ENCODE data around the gene AGPAT2. TPM values are rescaled to one million over a fixed set of nuclear protein-coding genes. Genes with fewer than 3 reads are reported as not detected.

Gene AGPAT2
- total and polyA plus RNA-seq, 7 experiments from 2014 or later = 2.3 to 20.6 (median 12.0) TPM

DNA sequence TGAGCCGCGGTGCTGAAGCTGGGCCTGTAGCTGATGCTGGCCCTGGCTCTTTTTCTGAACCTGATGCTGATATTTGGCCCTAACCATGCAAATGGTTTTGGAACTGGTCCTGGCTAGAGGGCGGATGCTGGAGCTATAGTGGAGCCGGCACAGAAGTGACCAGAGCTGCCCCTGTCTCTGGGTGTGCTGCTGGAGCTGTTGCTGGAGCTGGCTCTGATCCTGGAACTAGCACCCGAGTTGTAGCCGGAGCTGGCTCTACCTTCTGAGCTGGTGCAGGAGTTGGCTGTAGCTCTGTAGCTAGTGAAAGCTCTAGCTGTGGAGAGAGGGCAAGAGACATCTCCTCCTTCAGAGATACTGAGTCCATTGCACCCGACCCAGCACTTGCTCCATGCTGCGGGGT, 42.7 kb upstream of the AGPAT2 start:
- CTCF ChIA-PET = interaction anchor here (0.9 to 2.7 kb wide), 4 partner anchors 12 to 317 kb away, joined by 3 to 8 read pairs (median 3); no protein-coding TSS in a partner anchor
- DNase-seq (no peak), ATAC-seq (no peak)
- H3K4me3 Mint-ChIP-seq = peak overlapping the region; percentile 30 to 99 (median 48)
- H3K36me3 ChIP-seq (ENCODE audit: control insufficient read depth in 2 of 3, insufficient read depth in 3 of 3, low read length in 3 of 3) = peaks cover 9 to 14% (median 13%) of the 10 kb centered on the region in 3 experiments
- H3K4me1 ChIP-seq (ENCODE audit: control insufficient read depth in 2 of 2, insufficient read depth in 2 of 2, low read length in 2 of 2) = peaks cover 16 to 17% of the 10 kb centered on the region in 2 donors
- H3K27ac ChIP-seq (ENCODE audit: low read depth, low read length) = no peak overlapping the region
- peaks cover 0 to 6% (median 0%) of the 10 kb centered on the region in 11 donors for H3K9me3 Mint-ChIP-seq
- H3K27ac Mint-ChIP-seq = peak overlapping the region in 1 of 9 donors; percentile 84
- H3K27me3 Mint-ChIP-seq = peaks cover 0 to 5% (median 0%) of the 10 kb centered on the region in 5 donors
- H3K36me3 Mint-ChIP-seq = peaks cover 0 to 9% (median 7%) of the 10 kb centered on the region in 5 donors
- intact Hi-C loops (cut with micrococcal nuclease) = loop anchor here (2.0 to 5.0 kb wide), 5 partner anchors 29 to 248 kb away; partner anchors contain the start of genes AGPAT2 (in 2 of the 2), NOTCH1 (in 1 of the 2) and SEC16A (in 1 of the 2)
- no peaks in the 10 kb centered on the region for H3K9me3 ChIP-seq (ENCODE audit: control insufficient read depth in 2 of 3, low read length in 3 of 3)
- no peak overlapping the region for H3K4me3 ChIP-seq (ENCODE audit: low read length)
- no peaks in the 10 kb centered on the region for H3K27me3 ChIP-seq (ENCODE audit: control insufficient read depth in 2 of 2, insufficient read depth in 2 of 2, low read length in 2 of 2)
- POLR2A ChIA-PET = interaction anchor here (3.8 kb wide), 2 partner anchors 12 to 30 kb away, joined by 14 to 19 read pairs; no protein-coding TSS in a partner anchor
- peaks cover 12 to 28% (median 21%) of the 10 kb centered on the region in 7 donors for H3K4me1 Mint-ChIP-seq

DNA sequence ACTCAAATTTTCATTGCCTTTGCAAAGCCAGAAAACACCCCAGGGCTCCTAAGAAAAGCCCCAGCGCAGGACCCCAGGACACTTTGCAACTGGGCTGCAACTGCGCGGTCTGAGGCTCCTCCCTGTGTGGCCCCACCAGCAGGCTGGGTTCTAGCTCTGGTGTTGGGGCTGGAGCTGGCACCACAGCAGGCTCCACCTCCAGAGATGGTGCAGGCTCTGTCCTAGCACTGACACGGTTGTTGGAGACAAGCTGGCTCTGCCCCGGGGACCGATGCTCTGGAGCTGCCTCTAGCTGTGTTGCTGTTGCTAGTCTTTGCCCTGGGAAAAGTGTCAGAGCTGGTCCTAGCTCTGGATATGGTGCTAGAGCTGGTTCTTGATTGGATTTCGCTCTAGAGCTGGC, 41.9 kb upstream of the AGPAT2 start:
- H3K4me3 ChIP-seq (ENCODE audit: low read length) = no peak overlapping the region
- no peak for ATAC-seq
- POLR2A ChIA-PET = interaction anchor here (0.9 to 3.8 kb wide), 6 partner anchors 12 to 511 kb away, joined by 3 to 19 read pairs (median 4); no protein-coding TSS in a partner anchor
- intact Hi-C loops (cut with micrococcal nuclease) = loop anchor here (2.0 to 5.0 kb wide), 5 partner anchors 28 to 247 kb away; partner anchors contain the start of genes AGPAT2 (in 2 of the 2), NOTCH1 (in 1 of the 2) and SEC16A (in 1 of the 2)
- H3K27me3 ChIP-seq (ENCODE audit: control insufficient read depth in 2 of 2, insufficient read depth in 2 of 2, low read length in 2 of 2) = no peaks in the 10 kb centered on the region
- peaks cover 16 to 17% of the 10 kb centered on the region in 2 donors for H3K4me1 ChIP-seq (ENCODE audit: control insufficient read depth in 2 of 2, insufficient read depth in 2 of 2, low read length in 2 of 2)
- DNase-seq = no peak
- CTCF ChIA-PET = interaction anchor here (0.9 to 2.7 kb wide), 4 partner anchors 13 to 318 kb away, joined by 3 to 8 read pairs (median 3); no protein-coding TSS in a partner anchor
- peaks cover 0 to 5% (median 0%) of the 10 kb centered on the region in 5 donors for H3K27me3 Mint-ChIP-seq
- no peak overlapping the region for H3K27ac ChIP-seq (ENCODE audit: low read depth, low read length)
- no peaks in the 10 kb centered on the region for H3K9me3 ChIP-seq (ENCODE audit: control insufficient read depth in 2 of 3, low read length in 3 of 3)
- H3K27ac Mint-ChIP-seq = peak overlapping the region in 1 of 9 donors; percentile 19
- H3K4me1 Mint-ChIP-seq = peaks cover 12 to 33% (median 26%) of the 10 kb centered on the region in 7 donors
- peaks cover 9 to 22% (median 13%) of the 10 kb centered on the region in 3 experiments for H3K36me3 ChIP-seq (ENCODE audit: control insufficient read depth in 2 of 3, insufficient read depth in 3 of 3, low read length in 3 of 3)
- peak overlapping the region; percentile 39 to 99 (median 49) for H3K4me3 Mint-ChIP-seq
- peaks cover 0 to 6% (median 0%) of the 10 kb centered on the region in 11 donors for H3K9me3 Mint-ChIP-seq
- peaks cover 0 to 12% (median 11%) of the 10 kb centered on the region in 5 donors for H3K36me3 Mint-ChIP-seq

DNA sequence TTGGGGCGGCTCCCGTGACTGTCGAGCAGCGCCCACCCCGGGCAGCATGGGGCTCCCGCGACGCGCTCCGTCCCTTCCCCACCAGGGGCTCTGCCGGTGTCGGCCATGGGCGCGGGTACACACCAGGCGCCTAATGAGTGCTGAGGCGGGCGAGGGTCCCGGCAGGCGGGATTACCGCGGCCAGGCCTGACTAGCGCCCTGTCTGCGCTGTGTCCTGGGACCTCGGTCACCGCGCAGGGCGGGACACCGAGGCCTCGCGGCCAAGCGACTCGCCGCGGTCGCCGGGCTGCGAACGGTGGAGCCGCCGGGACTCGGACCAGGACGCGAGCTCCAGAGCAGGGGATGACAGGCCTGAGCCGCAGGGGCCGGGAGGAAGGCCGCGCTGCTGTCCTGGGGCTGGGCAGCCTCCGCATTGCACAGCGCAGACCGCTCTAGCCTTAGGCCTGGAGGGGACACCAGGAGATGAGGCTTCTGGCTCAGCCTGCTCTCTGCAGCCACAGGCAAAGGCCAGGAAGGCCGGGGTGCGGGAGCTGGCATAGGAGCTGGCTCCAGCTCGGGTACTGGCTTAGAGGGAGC, 41.4 kb upstream of the AGPAT2 start:
- ChIA-PET POLR2A (interaction anchor here (0.5 to 3.8 kb wide), 16 partner anchors 10 to 575 kb away, joined by 3 to 19 read pairs (median 5); partner anchors contain the start of genes AGPAT2 and LCN15), CTCF (interaction anchor here (0.9 to 2.7 kb wide), 2 partner anchors 13 to 40 kb away, joined by 3 to 8 read pairs; no protein-coding TSS in a partner anchor)
- Histone ChIP-seq H3K4me1 (ENCODE audit: control insufficient read depth in 2 of 2, insufficient read depth in 2 of 2, low read length in 2 of 2) (peaks cover 16 to 17% of the 10 kb centered on the region in 2 donors), H3K4me3 (ENCODE audit: low read length) (peak overlapping the region; percentile 87), H3K27ac (ENCODE audit: low read depth, low read length) (peak overlapping the region; percentile 83), H3K9me3 (ENCODE audit: control insufficient read depth in 2 of 3, low read length in 3 of 3) (no peaks in the 10 kb centered on the region), H3K27me3 (ENCODE audit: control insufficient read depth in 2 of 2, insufficient read depth in 2 of 2, low read length in 2 of 2) (no peaks in the 10 kb centered on the region), H3K36me3 (ENCODE audit: control insufficient read depth in 2 of 3, insufficient read depth in 3 of 3, low read length in 3 of 3) (peaks cover 9 to 27% (median 13%) of the 10 kb centered on the region in 3 experiments)
- DNase-seq (peak in 1 of 9 donors; percentile 21), ATAC-seq (no peak)
- H3K9me3 Mint-ChIP-seq = peaks cover 0 to 6% (median 0%) of the 10 kb centered on the region in 11 donors
- peaks cover 0 to 17% (median 11%) of the 10 kb centered on the region in 5 donors for H3K36me3 Mint-ChIP-seq
- peak overlapping the region in 9 of 10 donors; percentile 16 to 99 (median 50) for H3K4me3 Mint-ChIP-seq
- H3K27ac Mint-ChIP-seq = peak overlapping the region in 2 of 9 donors; percentile 19 to 25
- peaks cover 12 to 37% (median 28%) of the 10 kb centered on the region in 7 donors for H3K4me1 Mint-ChIP-seq
- peaks cover 0 to 5% (median 0%) of the 10 kb centered on the region in 5 donors for H3K27me3 Mint-ChIP-seq
- intact Hi-C loops (cut with micrococcal nuclease) = loop anchor here (1.0 to 5.0 kb wide), 9 partner anchors 27 to 358 kb away; partner anchors contain the start of genes AGPAT2 (in 2 of the 2), SEC16A (in 2 of the 2), MAN1B1 (in 1 of the 2) and NOTCH1 (in 1 of the 2)

DNA sequence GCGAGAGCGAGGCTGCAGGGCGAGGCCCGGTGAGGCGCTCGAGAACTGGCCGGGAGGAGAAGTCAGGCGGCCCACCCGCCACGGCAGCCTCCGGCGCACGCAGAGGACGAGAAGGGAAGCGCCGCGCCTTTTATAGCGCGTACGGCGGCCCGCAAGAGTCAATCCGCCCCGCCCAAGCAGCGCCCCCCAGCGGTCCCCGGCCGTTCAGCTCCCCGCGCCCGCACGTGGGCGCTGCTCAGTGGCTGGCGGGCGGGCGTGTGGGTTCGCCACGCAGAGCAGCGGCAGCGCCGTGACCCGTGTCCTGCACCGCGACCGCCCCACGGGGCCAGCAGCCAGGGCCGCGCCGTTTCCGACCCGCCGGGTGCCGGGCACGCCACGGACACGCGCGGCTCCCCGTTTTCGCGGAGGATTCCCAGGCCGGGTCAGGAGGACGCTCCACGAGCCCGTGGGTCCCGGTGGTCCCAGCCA, 40.9 kb upstream of the AGPAT2 start:
- ChIA-PET CTCF (interaction anchor here (0.9 to 2.7 kb wide), 2 partner anchors 14 to 39 kb away, joined by 3 to 8 read pairs; no protein-coding TSS in a partner anchor), POLR2A (interaction anchor here (0.5 to 3.8 kb wide), 19 partner anchors 9 to 575 kb away, joined by 3 to 19 read pairs (median 4); partner anchors contain the start of genes AGPAT2, LCN15 and TRAF2)
- H3K27me3 Mint-ChIP-seq = peaks cover 0 to 5% (median 0%) of the 10 kb centered on the region in 5 donors
- ATAC-seq = peak; percentile 96
- Histone ChIP-seq H3K4me1 (ENCODE audit: control insufficient read depth in 2 of 2, insufficient read depth in 2 of 2, low read length in 2 of 2) (peaks cover 16 to 17% of the 10 kb centered on the region in 2 donors), H3K36me3 (ENCODE audit: control insufficient read depth in 2 of 3, insufficient read depth in 3 of 3, low read length in 3 of 3) (peaks cover 9 to 32% (median 13%) of the 10 kb centered on the region in 3 experiments), H3K27ac (ENCODE audit: low read depth, low read length) (peak overlapping the region; percentile 83), H3K4me3 (ENCODE audit: low read length) (peak overlapping the region; percentile 87), H3K9me3 (ENCODE audit: control insufficient read depth in 2 of 3, low read length in 3 of 3) (no peaks in the 10 kb centered on the region), H3K27me3 (ENCODE audit: control insufficient read depth in 2 of 2, insufficient read depth in 2 of 2, low read length in 2 of 2) (no peaks in the 10 kb centered on the region)
- H3K4me1 Mint-ChIP-seq = peaks cover 12 to 37% (median 28%) of the 10 kb centered on the region in 7 donors
- peaks cover 0 to 6% (median 0%) of the 10 kb centered on the region in 11 donors for H3K9me3 Mint-ChIP-seq
- peak overlapping the region in 9 of 10 donors; percentile 47 to 99 (median 95) for H3K4me3 Mint-ChIP-seq
- H3K27ac Mint-ChIP-seq = peak overlapping the region in 7 of 9 donors; percentile 47 to 93 (median 92)
- DNase-seq = peak; percentile 87 to 97 (median 92)
- intact Hi-C loops (cut with micrococcal nuclease) = loop anchor here (1.0 to 5.0 kb wide), 9 partner anchors 27 to 358 kb away; partner anchors contain the start of genes AGPAT2 (in 2 of the 2), SEC16A (in 2 of the 2), MAN1B1 (in 1 of the 2) and NOTCH1 (in 1 of the 2)
- H3K36me3 Mint-ChIP-seq = peaks cover 0 to 19% (median 11%) of the 10 kb centered on the region in 5 donors

DNA sequence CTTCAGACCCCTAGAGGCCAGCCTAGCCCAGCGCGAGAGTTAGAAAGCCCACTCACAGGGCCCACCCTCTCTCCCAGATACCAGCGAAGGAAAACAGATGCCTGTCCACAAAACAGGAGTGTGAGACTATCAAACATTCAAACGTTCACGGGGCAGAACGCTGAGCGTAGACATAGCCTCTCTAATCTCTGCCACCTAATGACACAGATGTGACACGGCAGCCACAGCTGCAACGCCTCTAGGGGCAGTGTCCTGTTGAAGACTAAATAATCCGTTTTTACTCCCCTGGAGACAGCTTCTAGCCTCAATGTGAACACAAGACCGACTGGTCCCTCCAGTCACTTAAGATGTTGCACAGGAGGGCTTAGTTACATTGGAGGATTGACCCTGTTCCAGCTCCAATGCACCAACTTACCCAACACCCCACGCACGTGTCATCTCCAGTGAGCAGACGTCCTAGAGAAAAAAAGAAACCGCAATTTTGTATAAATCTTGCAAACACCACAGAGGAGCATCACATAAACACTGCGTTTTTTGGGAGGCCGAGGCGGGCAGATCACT, 39.5 kb upstream of the AGPAT2 start:
- Mint-ChIP-seq H3K4me1 (peaks cover 12 to 37% (median 27%) of the 10 kb centered on the region in 7 donors), H3K36me3 (peaks cover 0 to 19% (median 11%) of the 10 kb centered on the region in 5 donors), H3K4me3 (peak overlapping the region; percentile 88 to 99 (median 96)), H3K27me3 (peaks cover 0 to 5% (median 0%) of the 10 kb centered on the region in 5 donors), H3K9me3 (peaks cover 0 to 6% (median 0%) of the 10 kb centered on the region in 11 donors), H3K27ac (peak overlapping the region; percentile 84 to 97 (median 92))
- Histone ChIP-seq H3K9me3 (ENCODE audit: control insufficient read depth in 2 of 3, low read length in 3 of 3) (no peaks in the 10 kb centered on the region), H3K4me3 (ENCODE audit: low read length) (peak overlapping the region; percentile 87), H3K4me1 (ENCODE audit: control insufficient read depth in 2 of 2, insufficient read depth in 2 of 2, low read length in 2 of 2) (peaks cover 16 to 17% of the 10 kb centered on the region in 2 donors), H3K27ac (ENCODE audit: low read depth, low read length) (peak overlapping the region; percentile 83), H3K27me3 (ENCODE audit: control insufficient read depth in 2 of 2, insufficient read depth in 2 of 2, low read length in 2 of 2) (no peaks in the 10 kb centered on the region), H3K36me3 (ENCODE audit: control insufficient read depth in 2 of 3, insufficient read depth in 3 of 3, low read length in 3 of 3) (peaks cover 9 to 46% (median 13%) of the 10 kb centered on the region in 3 experiments)
- ChIA-PET POLR2A (interaction anchor here (0.6 to 3.8 kb wide), 17 partner anchors 8 to 558 kb away, joined by 3 to 19 read pairs (median 4); partner anchors contain the start of genes AGPAT2 and TRAF2), CTCF (interaction anchor here (0.6 kb wide), 2 partner anchors 89 to 303 kb away, joined by 3 read pairs; no protein-coding TSS in a partner anchor)
- DNase-seq (peak in 6 of 9 donors; percentile 24 to 61 (median 42)), ATAC-seq (peak; percentile 45)
- intact Hi-C loops (cut with micrococcal nuclease) = loop anchor here (2.0 to 5.0 kb wide), 5 partner anchors 39 to 364 kb away; partner anchors contain the start of genes AGPAT2 (in 2 of the 2), DNLZ (in 1 of the 2), NOTCH1 (in 1 of the 2) and SEC16A (in 1 of the 2)

Measured in naive thymus-derived CD4-positive, alpha-beta T cell (primary cell).